Heart right ventricle (tissue), 16 donors: ENCODE data around the gene PAQR9. TPM values are rescaled to one million over a fixed set of nuclear protein-coding genes. Genes with fewer than 3 reads are reported as not detected.

Experiments used
- ATAC-seq, 8 donors: fragments of 200-7000 bp; cut with Tn5 transposase; one replicate each; pipeline ENCODE4 v1.9.1; 2020; ENCODE audit warnings: mild to moderate bottlenecking in 8 of 8, moderate library complexity in 8 of 8, moderate number of reproducible peaks in 1 of 8
- DNase-seq, 2 donors: peaks; one replicate each; pipeline ENCODE4 v3.0.0-alpha.2; 2020
- H3K27ac ChIP-seq, 10 donors: fragments of 200-600 bp; sonication (generic) in 2 of 10; one replicate each; pipeline versions ENCODE4 v1.5.0 to v1.8.0; 2020 to 2022; ENCODE audit warnings: mild to moderate bottlenecking in 3 of 10
- H3K27me3 ChIP-seq, 7 donors: fragments of 200-600 bp; one replicate each; pipeline ENCODE4 v1.8.0; 2021 to 2022; ENCODE audit warnings: mild to moderate bottlenecking in 2 of 7
- H3K36me3 ChIP-seq, 9 donors: fragments of 200-600 bp; sonication (generic) in 1 of 9; one replicate each; pipeline versions ENCODE4 v1.5.0 to v1.8.0; 2020 to 2022; ENCODE audit warnings: mild to moderate bottlenecking in 2 of 9
- H3K4me1 ChIP-seq, 9 donors: fragments of 200-600 bp; sonication (generic) in 1 of 9; one replicate each; pipeline versions ENCODE4 v1.5.0 to v1.8.0; 2020 to 2022; ENCODE audit warnings: mild to moderate bottlenecking in 4 of 9
- H3K4me3 ChIP-seq, 10 donors: fragments of 200-600 bp; sonication (generic) in 2 of 10; one replicate each; pipeline versions ENCODE4 v1.5.0 to v1.8.0; 2020 to 2022; ENCODE audit warnings: mild to moderate bottlenecking in 7 of 10, moderate library complexity in 2 of 10
- H3K9me3 ChIP-seq, 11 donors: fragments of 200-600 bp in 10 of 11; sonication (generic) in 2 of 11; one replicate each; pipeline versions ENCODE4 v1.5.0 to v1.8.0; 2013 to 2022; ENCODE audit warnings: mild to moderate bottlenecking in 2 of 11, control low read depth in 1 of 11, moderate library complexity in 1 of 11
- CTCF ChIP-seq, 9 donors: fragments of 200-600 bp; sonication (generic) in 2 of 9; IDR thresholded peaks; one replicate each; pipeline versions ENCODE4 v1.5.0 to v1.8.0; 2021 to 2022; ENCODE audit warnings: antibody characterized with exemption in 9 of 9, mild to moderate bottlenecking in 5 of 9, moderate library complexity in 1 of 9
- WGBS, 2 donors: extraction: QIAGEN DNeasy Blood & Tissue Kit; methylation state at CpG; one replicate each; pipeline ENCODE4 v1.1.7; 2013; ENCODE audit warnings: inconsistent platforms in 1 of 2; 5-methylcytosine and 5-hydroxymethylcytosine counted together
- intact Hi-C, 10 donors: fragments of 100-400 bp; cut with DNase I; formaldehyde crosslinking; loops; one replicate each; pipeline versions ENCODE4 v1.11.1 to v1.14.2; 2022
- polyA plus RNA-seq, 2 donors: library from polyadenylated mRNA; stranded (reverse); fragments of 200-250 nt; gene quantifications; one replicate each; pipeline ENCODE4 v1.2.3, GENCODE V29; 2013
- total RNA-seq, 10 donors: library from RNA; stranded (reverse); fragmentation: NEBNext Ultra II Directional in 3 of 10; extraction: Animal tissue kit (Norgen Biotek cat#: 25700) in 3 of 10; gene quantifications; one replicate each; pipeline versions ENCODE4 v1.2.1 to v1.2.4, GENCODE V29; 2021 to 2023
- donor health status: Arrhythmogenic right ventricular cardiomyopathy.
- donor health status: ischemic (EF 13 %, LVEDD 7.1; RV severe dilation, severe dysfunction).
- donor health status: healthy with polysubstance abuse.
- donor health status: DM: no; HTN: yes; CAD: no.
- donor health status: DM: no; HTN: no; CAD: no.
- donor health status: ischemic (EF 25% LVEDD 6.9; RV normal size, moderate dysfunction).
- donor health status: ischemic (EF 25% LVEDD 5.7; RV mildly dilated, moderate dysfunction).
- donor health status: healthy.
- donor health status: DM: yes; HTN: yes; CAD: no.
- donor health status: Ischemic cardiomyopathy.
- donor health status: ischemic (EF 35%, LVEDD 5.7; RV mildly dilated, moderate dysfunction).
- donor health status: nonischemic (EF 11% LVEDD 7.7; RV severe dilation, severe dysfunction).
- donor health status: DM: yes; HTN: yes; CAD: no.
- donor health status: PGD.
- donor health status: ischemic (EF 29% LVEDD 5.4; RV normal size, mild dysfunction).
- donor health status: nonischemic (EF 23%, LVEDD 6.1; RV moderate dilation, normal function).

The PAQR9 gene
- total and polyA plus RNA-seq, 12 donors: 3.9 to 18.4 (median 14.7) TPM

DNA sequence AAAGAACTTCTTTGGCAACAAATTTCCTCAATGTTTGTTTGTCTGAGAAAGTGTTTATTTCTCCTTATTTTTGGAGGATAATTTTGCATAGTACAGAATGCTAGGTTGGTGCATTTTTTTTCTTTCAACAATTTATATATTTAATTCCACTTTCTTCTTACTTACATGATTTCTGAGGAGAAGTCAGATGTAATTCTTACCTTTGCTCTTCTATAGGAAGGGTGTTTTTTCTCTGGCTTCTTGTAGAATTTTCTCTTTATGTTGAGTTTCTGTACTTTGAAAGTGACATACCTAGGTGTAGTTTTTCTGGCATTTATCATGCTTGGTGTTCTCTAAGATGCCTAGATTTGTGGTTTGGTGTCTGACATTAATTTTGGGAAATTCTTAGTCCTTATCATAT, 39.8 kb downstream of the PAQR9 start:
- no peaks in the 10 kb centered on the region for H3K36me3 ChIP-seq
- TF ChIP-seq CTCF (IDR thresholded peaks at IDR 0.05): no peak
- no peak overlapping the region for H3K27ac ChIP-seq
- peaks cover 0 to 8% (median 0%) of the 10 kb centered on the region in 11 donors for H3K9me3 ChIP-seq
- no peaks in the 10 kb centered on the region for H3K4me1 ChIP-seq
- no peak overlapping the region for H3K4me3 ChIP-seq
- intact Hi-C loops: no loop called here
- DNase-seq: no peak
- ATAC-seq: no peak
- no peaks in the 10 kb centered on the region for H3K27me3 ChIP-seq

- peaks cover 0 to 27% (median 17%) of the 10 kb centered on the region in 9 donors for H3K4me1 ChIP-seq
- intact Hi-C loops: no loop called here
- H3K27ac ChIP-seq: no peak overlapping the region
- no peak for ATAC-seq
- no peak for TF ChIP-seq CTCF (IDR thresholded peaks at IDR 0.05)
- DNase-seq: no peak
- WGBS, 2 donors: 70 to 71% methylated on average over 2 of the region's 2 CpGs
- no peaks in the 10 kb centered on the region for H3K36me3 ChIP-seq
- no peaks in the 10 kb centered on the region for H3K27me3 ChIP-seq
- no peak overlapping the region for H3K4me3 ChIP-seq
- H3K9me3 ChIP-seq: no peaks in the 10 kb centered on the region
Observed at GRCh38 chr3:142916605-142917004, 46.9 kb downstream of the PAQR9 start.

- H3K27ac ChIP-seq: no peak overlapping the region
- intact Hi-C loops: no loop called here
Observed at GRCh38 chr3:142915636-142916035, 47.8 kb downstream of the PAQR9 start.

DNA sequence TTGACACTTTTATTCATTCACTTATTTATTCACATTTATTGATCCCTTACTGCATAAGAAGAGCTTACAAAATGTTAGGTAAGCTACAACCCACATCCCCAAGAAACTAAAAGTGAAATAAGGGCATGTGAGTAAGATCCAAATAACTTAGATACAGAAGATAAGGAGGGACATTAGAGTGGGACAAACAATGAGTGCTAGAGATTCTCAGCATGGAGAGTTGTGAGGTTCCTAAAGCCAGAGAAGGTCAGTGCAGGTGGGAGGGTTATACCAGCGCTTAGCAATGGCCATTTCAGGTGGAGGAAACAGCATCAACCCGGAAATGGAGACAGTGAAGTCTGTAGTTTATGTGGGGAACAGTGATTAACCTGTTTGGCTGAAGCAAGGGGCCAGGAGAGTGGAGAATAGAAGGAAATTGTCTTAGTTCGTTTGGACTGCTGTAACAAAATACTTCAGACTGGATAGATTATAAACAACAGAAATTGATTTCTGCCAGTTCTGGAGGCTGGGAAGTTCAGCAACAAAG, 49.1 kb downstream of the PAQR9 start:
- DNase-seq: no peak
- Histone ChIP-seq H3K4me3 (no peak overlapping the region), H3K9me3 (no peaks in the 10 kb centered on the region), H3K4me1 (peaks cover 2 to 50% (median 27%) of the 10 kb centered on the region in 9 donors), H3K27ac (peak overlapping the region in 1 of 10 donors; percentile 65), H3K36me3 (no peaks in the 10 kb centered on the region), H3K27me3 (no peaks in the 10 kb centered on the region)
- TF ChIP-seq CTCF (IDR thresholded peaks at IDR 0.05): no peak
- intact Hi-C loops: no loop called here
- 56 to 59% methylated on average over 3 of the region's 3 CpGs for WGBS, 2 donors
- no peak for ATAC-seq

More at GRCh38 chr3:142915636-142916035, 47.8 kb downstream of the PAQR9 start:
- H3K27me3 ChIP-seq: no peaks in the 10 kb centered on the region
- H3K4me3 ChIP-seq: no peak overlapping the region
- H3K9me3 ChIP-seq: no peaks in the 10 kb centered on the region
- 78 to 90% methylated on average over 3 of the region's 3 CpGs for WGBS, 2 donors
- peaks cover 0 to 37% (median 20%) of the 10 kb centered on the region in 9 donors for H3K4me1 ChIP-seq
- TF ChIP-seq CTCF (IDR thresholded peaks at IDR 0.05): no peak
- ATAC-seq: no peak
- no peaks in the 10 kb centered on the region for H3K36me3 ChIP-seq
- no peak for DNase-seq
